ENCODE results near the gene CACNA2D3. TPM values are rescaled to one million over a fixed set of nuclear protein-coding genes. Genes with fewer than 3 reads are reported as not detected.

CACNA2D3 gene
- total RNA-seq, 2 donors from 2014 or later: 0.42 to 0.98 TPM

DNA sequence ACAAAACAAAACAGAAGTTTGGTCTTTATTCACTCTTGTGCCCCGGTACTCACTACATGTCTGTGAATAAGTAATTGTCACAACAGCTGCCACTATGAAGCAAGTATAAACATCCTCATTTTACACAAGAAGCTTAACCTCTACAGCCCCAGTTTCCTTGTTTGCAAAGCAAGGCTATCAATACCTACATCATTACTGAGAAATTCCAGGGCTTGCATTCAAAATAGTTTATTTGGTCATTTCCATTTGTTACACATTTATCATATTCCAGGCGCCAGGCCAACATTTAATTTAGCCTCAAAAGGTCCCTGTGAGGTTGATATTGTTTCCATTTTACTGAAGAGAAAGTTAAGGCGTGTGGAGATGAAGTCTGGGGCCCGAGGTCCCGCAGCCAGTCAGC lies 966.9 kb downstream of the CACNA2D3 start:
- H3K4me3 ChIP-seq: no peak overlapping the region
- TF ChIP-seq, protein P1, sequence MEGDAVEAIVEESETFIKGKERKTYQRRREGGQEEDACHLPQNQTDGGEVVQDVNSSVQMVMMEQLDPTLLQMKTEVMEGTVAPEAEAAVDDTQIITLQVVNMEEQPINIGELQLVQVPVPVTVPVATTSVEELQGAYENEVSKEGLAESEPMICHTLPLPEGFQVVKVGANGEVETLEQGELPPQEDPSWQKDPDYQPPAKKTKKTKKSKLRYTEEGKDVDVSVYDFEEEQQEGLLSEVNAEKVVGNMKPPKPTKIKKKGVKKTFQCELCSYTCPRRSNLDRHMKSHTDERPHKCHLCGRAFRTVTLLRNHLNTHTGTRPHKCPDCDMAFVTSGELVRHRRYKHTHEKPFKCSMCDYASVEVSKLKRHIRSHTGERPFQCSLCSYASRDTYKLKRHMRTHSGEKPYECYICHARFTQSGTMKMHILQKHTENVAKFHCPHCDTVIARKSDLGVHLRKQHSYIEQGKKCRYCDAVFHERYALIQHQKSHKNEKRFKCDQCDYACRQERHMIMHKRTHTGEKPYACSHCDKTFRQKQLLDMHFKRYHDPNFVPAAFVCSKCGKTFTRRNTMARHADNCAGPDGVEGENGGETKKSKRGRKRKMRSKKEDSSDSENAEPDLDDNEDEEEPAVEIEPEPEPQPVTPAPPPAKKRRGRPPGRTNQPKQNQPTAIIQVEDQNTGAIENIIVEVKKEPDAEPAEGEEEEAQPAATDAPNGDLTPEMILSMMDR (IDR thresholded peaks at IDR 0.05): no peak
- intact Hi-C loops (cut with DNase I): no loop called here

DNA sequence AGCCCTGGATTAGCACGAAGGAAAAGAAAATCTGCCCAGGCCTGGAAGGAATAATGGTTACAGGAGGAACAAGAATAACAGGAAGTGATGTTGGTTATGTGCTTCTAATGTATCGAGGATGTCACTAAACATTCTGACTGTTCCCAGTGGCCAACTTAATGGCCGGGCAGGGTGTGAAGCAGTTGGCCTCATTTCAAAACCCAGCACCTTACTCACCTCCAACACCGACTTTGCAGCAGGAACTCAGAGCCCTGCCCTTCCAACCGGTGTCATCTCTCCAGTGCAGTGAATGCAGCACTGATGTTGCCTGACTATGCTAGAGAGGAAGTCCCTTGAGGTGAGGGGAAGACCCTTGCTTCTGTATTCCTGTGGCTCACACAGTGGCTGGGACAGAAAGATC lies 967.9 kb downstream of the CACNA2D3 start:
- Histone ChIP-seq H3K4me1 (no peaks in the 10 kb centered on the region), H3K36me3 (no peaks in the 10 kb centered on the region), H3K9me3 (no peaks in the 10 kb centered on the region), H3K27me3 (no peaks in the 10 kb centered on the region), H3K9ac (ENCODE audit: low read depth in 2 of 2, low read length in 2 of 2) (no peak overlapping the region), H3K27ac (no peak overlapping the region), H3K4me3 (no peak overlapping the region)
- DNase-seq: no peak
- intact Hi-C loops (cut with DNase I): no loop called here
- TF ChIP-seq, protein P1 (IDR thresholded peaks at IDR 0.05): no peak

More for the DNA sequence above, 966.9 kb downstream of the CACNA2D3 start:
- no peaks in the 10 kb centered on the region for H3K36me3 ChIP-seq
- no peak overlapping the region for H3K9ac ChIP-seq (ENCODE audit: low read depth in 2 of 2, low read length in 2 of 2)
- H3K27me3 ChIP-seq: no peaks in the 10 kb centered on the region
- H3K9me3 ChIP-seq: no peaks in the 10 kb centered on the region
- DNase-seq: no peak
- H3K27ac ChIP-seq: no peak overlapping the region
- H3K4me1 ChIP-seq: no peaks in the 10 kb centered on the region

DNA sequence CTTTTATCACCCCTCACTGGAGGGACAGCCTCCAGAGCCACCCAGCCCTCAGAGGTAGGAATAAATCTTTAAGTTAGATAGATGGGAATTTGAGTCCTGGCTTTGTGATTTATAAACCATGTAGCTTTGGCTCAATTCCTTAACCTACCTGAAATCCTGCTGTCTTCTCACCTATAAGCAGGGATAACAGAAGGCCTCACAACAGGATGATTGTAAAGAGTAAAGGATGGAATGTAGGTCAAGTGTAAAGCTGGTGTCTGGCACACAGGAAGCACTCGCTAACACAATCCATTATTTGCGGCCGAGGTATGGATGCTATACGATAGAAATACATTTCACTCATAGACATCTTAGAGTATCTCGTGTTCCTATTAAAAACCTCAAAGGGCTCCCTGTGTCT lies 968.4 kb downstream of the CACNA2D3 start:
- Histone ChIP-seq H3K9ac (ENCODE audit: low read depth in 2 of 2, low read length in 2 of 2) (no peak overlapping the region), H3K27me3 (no peaks in the 10 kb centered on the region), H3K4me3 (no peak overlapping the region), H3K36me3 (no peaks in the 10 kb centered on the region), H3K27ac (no peak overlapping the region), H3K9me3 (no peaks in the 10 kb centered on the region), H3K4me1 (no peaks in the 10 kb centered on the region)
- TF ChIP-seq, protein P1 (IDR thresholded peaks at IDR 0.05): no peak
- intact Hi-C loops (cut with DNase I): no loop called here
- no peak for DNase-seq

DNA sequence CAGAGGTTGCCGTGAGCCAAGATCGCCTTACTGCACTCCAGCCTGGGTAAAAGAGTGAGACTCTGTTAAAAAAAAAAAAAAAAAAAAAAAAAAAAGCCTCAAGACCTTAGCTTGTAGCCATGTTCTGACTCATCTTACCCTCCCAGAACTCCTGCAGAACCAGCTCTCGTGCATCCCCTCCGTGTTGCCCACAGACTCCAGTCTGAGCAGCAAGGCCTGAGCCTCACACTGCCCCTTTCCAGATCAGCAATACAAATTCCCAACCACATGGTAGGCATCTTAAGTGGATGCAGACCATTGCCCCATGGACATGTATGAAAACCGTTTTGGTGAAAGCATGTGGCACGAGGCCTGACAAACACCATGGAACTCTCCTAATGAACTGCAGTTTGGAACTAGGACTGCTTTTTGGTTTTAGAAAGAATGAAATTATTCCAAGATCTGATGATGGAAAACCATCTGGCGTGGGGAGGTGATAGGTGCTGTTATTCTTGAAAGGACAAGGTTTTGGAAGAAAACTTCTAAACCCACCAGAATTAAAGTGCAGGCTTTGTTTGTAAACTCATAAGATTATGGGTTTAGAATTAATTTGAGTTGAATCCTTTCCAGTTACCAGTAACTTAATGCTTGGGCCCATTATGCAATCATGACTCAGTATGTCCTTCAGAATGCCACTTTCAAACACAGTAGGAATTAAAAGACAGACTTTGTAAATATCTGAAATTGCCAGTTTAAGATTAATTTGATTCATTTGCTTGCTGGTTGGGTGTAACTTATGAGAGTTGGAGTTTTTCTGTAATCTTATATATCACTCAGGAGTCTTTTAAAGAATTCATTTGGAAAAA lies 969.3 kb downstream of the CACNA2D3 start:
- Histone ChIP-seq H3K9ac (ENCODE audit: low read depth in 2 of 2, low read length in 2 of 2) (no peak overlapping the region), H3K27ac (no peak overlapping the region), H3K4me1 (no peaks in the 10 kb centered on the region), H3K9me3 (no peaks in the 10 kb centered on the region), H3K27me3 (no peaks in the 10 kb centered on the region), H3K36me3 (no peaks in the 10 kb centered on the region), H3K4me3 (no peak overlapping the region)
- intact Hi-C loops (cut with DNase I): no loop called here
- DNase-seq: no peak
- TF ChIP-seq, protein P1 (IDR thresholded peaks at IDR 0.05): no peak

DNA sequence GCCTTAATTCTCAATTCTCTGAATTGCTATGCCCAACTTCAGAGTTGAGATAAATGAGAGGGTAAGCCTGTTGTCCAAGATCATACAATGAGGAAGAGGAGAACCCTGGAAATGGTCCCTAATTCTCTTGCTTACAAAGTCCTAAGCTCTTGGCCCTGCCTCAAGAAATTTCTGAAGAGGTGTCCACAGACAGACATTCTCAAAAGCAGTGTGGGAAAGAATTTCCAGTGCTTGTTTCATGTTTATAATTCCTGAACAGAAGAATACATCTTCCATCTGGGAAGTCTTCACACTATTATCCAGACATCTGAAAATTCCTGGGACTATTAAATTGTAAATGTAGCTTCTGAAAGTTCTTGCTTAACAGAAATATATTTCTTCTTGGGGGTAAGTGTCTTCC lies 972.3 kb downstream of the CACNA2D3 start:
- DNase-seq: no peak
- H3K4me3 ChIP-seq: no peak overlapping the region
- H3K4me1 ChIP-seq: no peaks in the 10 kb centered on the region
- no peaks in the 10 kb centered on the region for H3K9me3 ChIP-seq
- intact Hi-C loops (cut with DNase I): no loop called here
- H3K36me3 ChIP-seq: no peaks in the 10 kb centered on the region
- H3K9ac ChIP-seq (ENCODE audit: low read depth in 2 of 2, low read length in 2 of 2): no peak overlapping the region
- H3K27me3 ChIP-seq: no peaks in the 10 kb centered on the region
- H3K27ac ChIP-seq: no peak overlapping the region
- TF ChIP-seq, protein P1 (IDR thresholded peaks at IDR 0.05): no peak

Data from colonic mucosa (tissue), 4 donors.